NCI-H1105 (cell line): ENCODE measurements around the gene INF2.
A peak's percentile ranks its signal among the peaks of the same experiment; 100 is the strongest.

Experiments
- DNase-seq: peaks from one replicate; lab custom pipeline; 2025; lab: John Stamatoyannopoulos, UW

Gene INF2

GRCh38 chr14:104676694-104677511 lies 12.5 kb upstream of the INF2 start:
- no peak for DNase-seq

- DNase-seq = no peak
These were observed 11.7 kb upstream of the INF2 start for GRCh38 chr14:104677512-104678332.

- DNase-seq = no peak
These were observed 11.1 kb upstream of the INF2 start for GRCh38 chr14:104678346-104678745.

GRCh38 chr14:104678901-104679705 lies 10.3 kb upstream of the INF2 start:
- no peak for DNase-seq

GRCh38 chr14:104680056-104680805 lies 9.2 kb upstream of the INF2 start:
- no peak for DNase-seq

GRCh38 chr14:104680806-104681688 lies 8.4 kb upstream of the INF2 start:
- no peak for DNase-seq

- no peak for DNase-seq
These were observed 7.7 kb upstream of the INF2 start for GRCh38 chr14:104681689-104682074.

GRCh38 chr14:104682107-104682593 lies 7.3 kb upstream of the INF2 start:
- DNase-seq = no peak

GRCh38 chr14:104683653-104684448 lies 5.6 kb upstream of the INF2 start:
- no peak for DNase-seq

GRCh38 chr14:104684449-104684821 lies 5.0 kb upstream of the INF2 start:
- no peak for DNase-seq

GRCh38 chr14:104685216-104685997 lies 4.0 kb upstream of the INF2 start:
- DNase-seq = no peak

- DNase-seq = no peak
These were observed 3.3 kb upstream of the INF2 start for GRCh38 chr14:104685998-104686610.

GRCh38 chr14:104686624-104687517 lies 2.5 kb upstream of the INF2 start:
- no peak for DNase-seq

- DNase-seq = peak; percentile 58
These were observed 1.6 kb upstream of the INF2 start for GRCh38 chr14:104687601-104688504.

- no peak for DNase-seq
These were observed 811 bp upstream of the INF2 start for GRCh38 chr14:104688505-104689108.
